Measurements from ENCODE around the gene DOCK6.

GRCh38 chr19:11256189-11256588 is 6.1 kb downstream of the DOCK6 start:
- no peak for TF ChIP-seq POLR2A (IDR thresholded peaks at IDR 0.05)
- no peak for TF ChIP-seq CTCF (IDR thresholded peaks at IDR 0.05)

All from ovary (tissue), 3 donors.